Fibroblast of skin of left quadriceps (primary cell): ENCODE results near the gene VWC2.

Experiments used
- DNase-seq, 2 experiments: peaks; one replicate each; pipeline ENCODE4 v3.0.0-alpha.2; 2013; ENCODE audit warnings: low read depth in 2 of 2

The VWC2 gene

GRCh38 chr7:49773218-49773935 is at the start of gene VWC2:
TSS of gene VWC2 (plus strand) at chr7:49773638. CDS start at chr7:49775436, 1,798 bp downstream.
- no peak for DNase-seq

GRCh38 chr7:49724071-49724470 is 49.4 kb upstream of the VWC2 start:
- no peak for DNase-seq

- DNase-seq, result no peak
These were observed 41.6 kb upstream of the VWC2 start for GRCh38 chr7:49731836-49732235.

GRCh38 chr7:49762666-49763065 is 10.8 kb upstream of the VWC2 start:
- no peak for DNase-seq

GRCh38 chr7:49763791-49764190 is 9.6 kb upstream of the VWC2 start:
- no peak for DNase-seq

- no peak for DNase-seq
These were observed 6.5 kb upstream of the VWC2 start for GRCh38 chr7:49766966-49767365.

- DNase-seq, result no peak
These were observed 5.7 kb upstream of the VWC2 start for GRCh38 chr7:49767719-49768118.

- no peak for DNase-seq
These were observed 5.2 kb upstream of the VWC2 start for GRCh38 chr7:49768254-49768653.

- no peak for DNase-seq
These were observed 4.6 kb upstream of the VWC2 start for GRCh38 chr7:49768835-49769234.

- no peak for DNase-seq
These were observed 4.1 kb upstream of the VWC2 start for GRCh38 chr7:49769285-49769857.

- no peak for DNase-seq
These were observed 2.6 kb upstream of the VWC2 start for GRCh38 chr7:49770838-49771237.

- DNase-seq, result no peak
These were observed 1.8 kb upstream of the VWC2 start for GRCh38 chr7:49771427-49772176.

- DNase-seq, result no peak
These were observed 571 bp upstream of the VWC2 start for GRCh38 chr7:49772916-49773217.

GRCh38 chr7:49773936-49774458 is 559 bp downstream of the VWC2 start:
- DNase-seq, result no peak

- DNase-seq, result no peak
These were observed 1.1 kb downstream of the VWC2 start for GRCh38 chr7:49774459-49775064.

- no peak for DNase-seq
These were observed 1.9 kb downstream of the VWC2 start for GRCh38 chr7:49775065-49775948.

- DNase-seq, result no peak
These were observed 2.6 kb downstream of the VWC2 start for GRCh38 chr7:49775949-49776443.

- DNase-seq, result no peak
These were observed 3.6 kb downstream of the VWC2 start for GRCh38 chr7:49776994-49777393.

GRCh38 chr7:49778731-49779270 is 5.4 kb downstream of the VWC2 start:
- DNase-seq, result no peak

GRCh38 chr7:49780953-49781352 is 7.5 kb downstream of the VWC2 start:
- no peak for DNase-seq

- DNase-seq, result no peak
These were observed 8.6 kb downstream of the VWC2 start for GRCh38 chr7:49781996-49782395.
